Hematopoietic multipotent progenitor cell (in vitro differentiated cells): ENCODE measurements around the gene UBE2N. TPM values are rescaled to one million over a fixed set of nuclear protein-coding genes. Genes with fewer than 3 reads are reported as not detected.
"Not testable (repeated sequence)": the region's sequence is repeated elsewhere in the genome, so short reads cannot be mapped to it uniquely, and the experiment has no call there.

Source experiments
- DNase-seq, 3 donors: peaks; one replicate each; pipeline ENCODE4 v3.0.0-alpha.2; 2011 to 2015; ENCODE audit warnings: low read depth in 2 of 3, low spot score in 2 of 3
- total RNA-seq: library from RNA; depleted of rRNA; stranded (reverse); fragments of >200 nt; gene quantifications from one replicate; pipeline ENCODE4 v1.2.3, GENCODE V29; 2012

UBE2N gene
- total RNA-seq, 1 donor, result 42.0 TPM

GRCh38 chr12:93415723-93416464 lies 25.9 kb downstream of the UBE2N start:
- DNase-seq, result no peak

GRCh38 chr12:93413064-93413463 lies 28.7 kb downstream of the UBE2N start:
- DNase-seq, result no peak

DNA sequence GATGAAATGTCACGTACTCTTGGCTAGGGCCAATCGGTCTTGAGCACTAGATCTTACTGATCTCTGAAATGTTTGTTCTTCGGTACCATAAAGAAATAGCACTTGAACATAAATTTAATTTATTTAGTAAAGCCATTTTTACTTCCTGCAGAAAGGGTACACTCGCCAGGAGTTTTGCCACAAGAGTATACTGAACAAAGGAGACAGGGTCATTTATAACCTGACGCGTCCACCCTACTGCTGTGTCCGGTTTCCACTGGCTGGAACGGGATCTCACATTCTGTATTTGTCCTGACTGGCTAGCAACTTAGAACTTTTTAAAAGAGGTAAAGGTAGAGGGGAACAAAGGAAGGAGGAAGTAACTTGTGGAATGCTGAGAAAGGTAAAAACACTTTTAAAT lies 29.4 kb downstream of the UBE2N start:
- DNase-seq, result not testable (repeated sequence)

GRCh38 chr12:93411060-93411459 lies 30.7 kb downstream of the UBE2N start:
- DNase-seq, result not testable (repeated sequence)

DNA sequence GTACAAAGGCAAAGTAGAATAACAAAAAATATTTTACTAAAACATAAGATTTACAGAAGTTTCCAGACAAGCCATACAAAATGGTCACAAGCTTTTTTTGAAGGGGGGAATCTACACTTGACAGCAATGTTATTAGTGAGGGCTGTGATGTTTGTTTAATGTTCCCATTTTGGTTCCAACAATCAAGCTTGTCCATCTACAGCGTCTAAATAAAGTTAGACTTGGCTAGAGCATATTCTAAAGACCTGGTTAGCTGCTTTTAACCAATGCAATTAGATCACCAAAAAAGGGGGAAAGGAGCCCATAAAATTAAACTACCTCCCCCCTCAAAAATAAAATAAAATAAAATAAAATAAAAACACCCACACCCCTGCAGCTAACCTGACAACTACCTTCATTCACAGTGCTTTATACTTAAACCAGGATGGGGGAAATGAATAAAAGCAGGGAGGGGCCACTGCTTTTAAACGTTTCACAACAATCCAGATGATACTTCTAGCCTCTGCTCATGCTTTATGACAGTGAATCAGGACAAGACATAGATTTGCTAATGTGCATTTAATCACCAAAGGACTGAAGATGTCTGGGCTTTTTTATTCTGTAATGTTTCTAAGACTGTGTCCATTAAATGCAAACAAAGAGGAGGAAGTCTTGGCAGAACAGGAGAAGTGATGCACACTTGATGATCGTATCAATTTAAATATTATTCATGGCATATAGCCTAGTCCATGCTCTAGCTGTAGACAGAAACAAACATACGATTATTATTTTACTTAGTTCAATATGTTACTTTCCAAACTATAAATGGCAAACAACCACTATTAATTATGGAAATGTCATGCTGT lies 32.2 kb downstream of the UBE2N start:
- DNase-seq, result not testable (repeated sequence)

DNA sequence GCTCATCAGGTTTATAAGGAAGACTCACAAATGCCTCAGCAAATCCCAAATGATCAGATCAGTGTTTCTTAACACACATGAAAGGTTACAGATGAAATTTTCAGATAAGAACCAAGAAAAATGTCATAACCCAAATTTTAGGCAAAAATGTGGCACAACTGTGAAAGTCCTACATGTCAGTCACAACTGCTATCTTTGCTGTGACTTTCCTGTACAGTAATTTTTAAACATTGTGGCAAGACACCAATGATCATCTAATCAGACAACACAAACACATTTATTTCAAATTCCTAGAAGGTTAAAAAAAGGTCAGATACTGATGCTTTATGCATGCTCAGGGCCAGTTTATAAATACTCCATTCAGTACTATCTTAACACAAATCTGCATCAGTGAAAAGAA lies 32.9 kb downstream of the UBE2N start:
- DNase-seq, result no peak

DNA sequence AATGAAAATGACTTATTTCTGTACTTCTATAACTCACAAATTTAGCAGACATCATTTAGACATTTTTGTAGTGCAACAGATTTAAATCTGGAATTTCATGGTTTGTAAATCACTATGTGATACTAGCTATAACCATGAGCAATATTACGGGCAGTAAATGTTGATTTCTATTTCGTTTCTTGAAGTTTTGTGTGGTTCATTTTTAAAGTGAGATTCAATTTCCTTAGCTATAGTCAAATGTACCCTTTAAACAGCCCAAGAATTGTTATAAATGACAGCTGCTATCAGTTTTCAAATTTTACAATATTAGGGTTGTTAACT lies 33.8 kb downstream of the UBE2N start:
- no peak for DNase-seq

- no peak for DNase-seq
These were observed 34.4 kb downstream of the UBE2N start for GRCh38 chr12:93407054-93407962.

GRCh38 chr12:93404961-93405849 lies 36.5 kb downstream of the UBE2N start:
- DNase-seq, result no peak

DNA sequence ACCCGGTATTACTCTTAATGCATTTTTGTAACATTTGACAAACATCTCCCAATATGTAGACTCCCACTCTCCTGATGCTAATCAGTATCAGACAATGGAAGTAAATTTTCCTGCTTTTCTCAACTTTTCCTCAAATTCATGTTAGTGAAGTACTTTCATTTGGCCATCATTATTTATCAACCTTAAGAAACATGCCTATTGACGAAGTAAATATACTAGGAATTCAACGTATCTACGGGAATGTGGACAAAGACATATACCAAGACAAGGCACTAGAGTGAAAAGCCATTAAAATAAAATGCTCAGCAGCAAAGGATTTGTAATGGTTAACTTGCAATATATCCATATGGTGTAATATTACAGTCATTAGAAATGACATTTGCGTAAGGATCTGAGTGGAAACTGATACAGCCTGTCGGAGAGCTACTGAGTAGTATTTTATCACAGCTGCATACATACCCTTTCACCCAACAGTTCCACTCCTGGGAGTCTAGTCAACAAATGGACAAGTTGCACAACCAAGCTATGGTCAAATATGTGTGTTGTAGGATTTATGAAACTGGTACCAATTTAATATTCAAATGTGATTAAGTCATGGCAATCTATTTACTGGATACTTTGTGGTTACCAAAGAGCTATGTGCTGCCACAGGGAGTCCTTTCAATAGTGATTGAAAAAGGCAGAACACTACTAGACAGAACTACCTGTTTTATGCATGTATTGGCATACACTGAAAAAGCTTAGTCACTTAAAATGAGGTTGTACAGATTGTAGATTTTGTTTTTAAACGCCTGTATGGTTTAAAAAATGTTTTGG lies 37.6 kb downstream of the UBE2N start:
- no peak for DNase-seq

- DNase-seq, result no peak
These were observed 39.1 kb downstream of the UBE2N start for GRCh38 chr12:93402333-93403311.

- not testable (repeated sequence) for DNase-seq
These were observed 42.4 kb downstream of the UBE2N start for GRCh38 chr12:93399183-93399863.

GRCh38 chr12:93397412-93397811 lies 44.3 kb downstream of the UBE2N start:
- DNase-seq, result no peak

GRCh38 chr12:93393425-93393824 lies 48.3 kb downstream of the UBE2N start:
- no peak for DNase-seq

DNA sequence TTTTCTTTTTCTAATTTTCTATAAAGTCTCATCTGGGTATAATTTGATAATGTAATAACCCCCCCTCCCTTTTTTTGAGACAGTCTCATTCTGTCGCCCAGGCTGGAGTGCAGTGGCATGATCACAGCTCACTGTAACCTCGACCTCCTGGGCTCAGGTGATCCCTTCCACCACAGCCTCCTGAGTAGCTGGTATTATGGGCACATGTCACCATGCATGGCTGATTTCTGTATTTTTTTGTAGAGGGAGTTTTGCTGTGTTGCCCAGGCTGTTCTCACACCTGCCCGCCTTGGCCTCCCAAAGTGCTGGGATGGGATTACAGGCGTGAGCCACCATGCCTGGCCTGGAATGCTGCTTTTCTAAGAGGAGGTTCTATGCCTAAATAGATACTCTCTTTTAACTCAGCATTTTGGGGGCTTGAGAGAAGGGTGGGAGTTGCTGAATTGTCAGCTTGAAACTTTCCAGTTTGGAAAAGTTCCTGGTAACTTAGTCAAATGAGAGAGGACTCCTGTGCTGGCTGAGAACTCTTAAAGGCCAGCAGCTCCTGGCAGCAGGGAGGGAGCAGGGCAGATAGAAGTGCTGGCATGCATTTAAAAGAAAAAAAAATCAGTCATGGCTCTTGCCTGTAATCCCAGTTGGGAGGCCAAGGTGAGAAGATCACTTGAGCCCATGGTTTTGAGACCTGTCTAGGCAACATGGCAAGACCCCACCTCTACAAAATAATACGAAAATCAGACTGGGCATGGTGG lies 51.0 kb downstream of the UBE2N start:
- DNase-seq, result no peak

DNA sequence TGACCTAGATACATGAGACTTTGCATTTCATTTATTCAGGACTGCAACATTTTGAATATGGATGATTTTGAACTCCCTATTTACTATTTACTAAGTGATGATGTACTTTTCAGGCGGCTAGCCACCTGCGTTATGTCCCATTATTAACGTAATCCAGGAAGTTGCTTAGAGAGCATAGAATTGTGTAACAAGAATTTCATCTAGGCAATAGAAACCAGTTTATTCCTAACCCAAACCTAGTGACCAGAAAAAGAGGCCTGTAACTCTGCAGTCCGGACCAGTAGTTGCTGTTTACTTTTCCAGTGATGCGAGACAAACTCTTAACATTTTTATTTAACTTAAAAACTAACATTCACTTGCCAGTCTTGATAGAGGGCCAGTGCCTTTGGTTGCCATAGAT lies 51.7 kb downstream of the UBE2N start:
- no peak for DNase-seq

- DNase-seq, result no peak
These were observed 54.0 kb downstream of the UBE2N start for GRCh38 chr12:93387780-93388179.
